Measurements from ENCODE around the gene AGAP1.

The AGAP1 gene

GRCh38 chr2:235900631-235901030 lies 406.8 kb downstream of the AGAP1 start:
- DNase-seq = no peak

GRCh38 chr2:235901243-235901642 lies 407.4 kb downstream of the AGAP1 start:
- DNase-seq = no peak

GRCh38 chr2:235903782-235904584 lies 410.1 kb downstream of the AGAP1 start:
- DNase-seq = no peak

- no peak for DNase-seq
Observed at GRCh38 chr2:235904585-235904931, 410.7 kb downstream of the AGAP1 start.

GRCh38 chr2:235908826-235909225 lies 415.0 kb downstream of the AGAP1 start:
- DNase-seq = no peak

GRCh38 chr2:235909358-235909757 lies 415.5 kb downstream of the AGAP1 start:
- no peak for DNase-seq

GRCh38 chr2:235910067-235910466 lies 416.2 kb downstream of the AGAP1 start:
- DNase-seq = no peak

GRCh38 chr2:235911125-235911524 lies 417.3 kb downstream of the AGAP1 start:
- no peak for DNase-seq

GRCh38 chr2:235911633-235912233 lies 417.9 kb downstream of the AGAP1 start:
- no peak for DNase-seq

- no peak for DNase-seq
Observed at GRCh38 chr2:235914756-235915155, 420.9 kb downstream of the AGAP1 start.

- DNase-seq = no peak
Observed at GRCh38 chr2:235917506-235917905, 423.7 kb downstream of the AGAP1 start.

GRCh38 chr2:235918876-235919275 lies 425.0 kb downstream of the AGAP1 start:
- DNase-seq = no peak

- DNase-seq = no peak
Observed at GRCh38 chr2:235920216-235920865, 426.5 kb downstream of the AGAP1 start.

GRCh38 chr2:235921508-235922191 lies 427.8 kb downstream of the AGAP1 start:
- DNase-seq = no peak

- DNase-seq = no peak
Observed at GRCh38 chr2:235922839-235923238, 429.0 kb downstream of the AGAP1 start.

GRCh38 chr2:235923859-235924674 lies 430.2 kb downstream of the AGAP1 start:
- no peak for DNase-seq

- DNase-seq = no peak
Observed at GRCh38 chr2:235924675-235925063, 430.8 kb downstream of the AGAP1 start.

GRCh38 chr2:235925250-235925919 lies 431.5 kb downstream of the AGAP1 start:
- DNase-seq = no peak

GRCh38 chr2:235926229-235926628 lies 432.4 kb downstream of the AGAP1 start:
- DNase-seq = no peak

- no peak for DNase-seq
Observed at GRCh38 chr2:235928751-235929370, 435.0 kb downstream of the AGAP1 start.

- no peak for DNase-seq
Observed at GRCh38 chr2:235930701-235931100, 436.9 kb downstream of the AGAP1 start.

- no peak for DNase-seq
Observed at GRCh38 chr2:235931676-235932075, 437.8 kb downstream of the AGAP1 start.
